ENCODE measurements around the gene QRFP.

QRFP gene

DNA sequence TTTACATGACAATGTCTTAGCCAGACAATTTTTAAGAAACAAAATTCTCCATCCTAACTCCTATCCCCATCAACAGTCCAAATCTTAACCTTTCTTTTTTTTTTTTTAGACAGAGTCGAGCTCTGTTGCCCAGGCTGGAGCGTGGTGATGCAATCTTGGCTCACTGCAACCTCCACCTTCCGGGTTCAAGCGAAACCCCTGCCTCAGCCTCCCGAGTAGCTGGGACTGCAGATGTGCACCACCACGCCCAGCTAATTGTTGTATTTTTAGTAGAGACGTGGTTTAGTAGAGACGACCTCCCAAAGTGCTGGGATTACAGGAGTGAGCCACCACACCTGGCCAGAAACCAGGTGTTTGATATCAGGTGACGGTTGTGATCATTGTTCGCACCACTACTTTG lies 51.4 kb downstream of the QRFP start:
- Mint-ChIP-seq H3K9me3 (no peaks in the 10 kb centered on the region), H3K27me3 (no peaks in the 10 kb centered on the region), H3K4me3 (no peak overlapping the region), H3K4me1 (peaks cover 22% of the 10 kb centered on the region), H3K36me3 (ENCODE audit: insufficient read depth) (peaks cover 7% of the 10 kb centered on the region), H3K27ac (ENCODE audit: low read depth) (no peak overlapping the region)
- DNase-seq (ENCODE audit: low spot score in 2 of 2) (no peak), ATAC-seq (replicated peaks; ENCODE audit: extremely low read depth, poor library complexity, severe bottlenecking) (no peak)

DNA sequence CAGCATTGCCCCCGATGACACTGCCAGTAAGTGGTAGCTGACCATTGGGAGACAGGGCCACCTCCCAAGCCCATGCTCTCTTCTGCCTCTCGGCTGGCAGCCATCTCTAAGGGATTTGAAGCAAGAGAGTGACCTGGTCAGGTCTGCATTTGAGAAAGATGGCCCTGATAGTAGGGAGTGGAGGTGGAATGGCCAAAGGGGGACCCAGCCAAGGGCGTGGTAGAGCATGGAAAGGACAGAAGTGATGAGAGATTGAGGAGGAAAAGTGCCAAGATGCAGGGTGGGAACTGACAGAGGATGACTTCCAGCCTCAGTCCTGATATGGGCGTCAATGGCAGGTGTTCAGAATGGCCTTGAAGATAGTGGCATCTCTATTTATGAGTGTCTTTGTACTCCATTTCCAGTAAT lies 52.6 kb downstream of the QRFP start:
- Mint-ChIP-seq H3K27ac (ENCODE audit: low read depth) (no peak overlapping the region), H3K36me3 (ENCODE audit: insufficient read depth) (peaks cover 8% of the 10 kb centered on the region)
- DNase-seq (ENCODE audit: low spot score in 2 of 2): no peak

DNA sequence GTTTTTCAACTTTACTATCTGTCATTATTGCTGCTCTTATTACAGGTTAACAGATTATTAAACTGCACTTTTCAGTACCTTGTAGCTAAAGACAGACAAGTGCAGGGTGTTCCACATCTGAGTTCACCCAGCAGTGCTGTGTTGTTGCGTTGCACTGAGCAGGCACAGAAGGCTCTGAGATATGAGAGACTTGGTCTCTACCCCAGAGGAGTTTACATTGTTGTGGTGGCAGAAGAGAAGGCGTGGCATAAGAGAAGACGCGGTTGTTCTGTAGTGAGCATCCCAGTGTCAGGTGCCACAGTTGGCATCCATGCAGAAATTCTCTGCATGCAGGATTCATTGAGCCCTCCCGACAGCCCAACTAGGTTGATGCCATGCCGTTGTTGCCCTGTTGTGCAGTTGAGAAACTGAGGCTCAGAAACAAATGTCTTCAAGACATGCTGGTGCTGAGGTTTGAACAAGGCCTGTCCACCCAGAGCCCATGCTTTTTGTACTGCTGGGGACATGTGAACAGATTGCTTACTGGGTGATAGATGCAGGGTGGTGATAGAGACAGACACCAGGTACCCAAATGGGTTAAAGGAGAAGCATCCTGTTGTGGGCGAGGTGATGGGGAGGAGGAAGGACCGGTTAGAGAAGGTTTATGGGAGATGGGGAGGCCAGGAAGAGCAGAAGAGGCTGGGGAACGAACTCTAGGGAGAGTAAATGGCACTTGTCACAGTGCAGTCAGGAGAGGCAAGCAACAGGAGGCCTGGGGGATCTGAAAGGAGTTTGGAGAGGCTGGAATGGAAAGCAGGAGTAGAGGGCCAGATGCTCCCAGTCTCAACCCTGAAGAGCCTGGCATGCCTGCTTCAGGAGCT lies 53.3 kb downstream of the QRFP start:
- Mint-ChIP-seq H3K27ac (ENCODE audit: low read depth) (peak overlapping the region; percentile 33), H3K4me1 (peaks cover 22% of the 10 kb centered on the region), H3K4me3 (no peak overlapping the region), H3K9me3 (no peaks in the 10 kb centered on the region), H3K27me3 (no peaks in the 10 kb centered on the region), H3K36me3 (ENCODE audit: insufficient read depth) (peaks cover 8% of the 10 kb centered on the region)
- DNase-seq (ENCODE audit: low spot score in 2 of 2): no peak
- no peak for ATAC-seq (replicated peaks; ENCODE audit: extremely low read depth, poor library complexity, severe bottlenecking)

More for the DNA sequence above, 52.6 kb downstream of the QRFP start:
- H3K9me3 Mint-ChIP-seq: no peaks in the 10 kb centered on the region
- ATAC-seq (replicated peaks; ENCODE audit: extremely low read depth, poor library complexity, severe bottlenecking): no peak
- no peak overlapping the region for H3K4me3 Mint-ChIP-seq
- peaks cover 16% of the 10 kb centered on the region for H3K4me1 Mint-ChIP-seq
- no peaks in the 10 kb centered on the region for H3K27me3 Mint-ChIP-seq

Measured in central memory CD8-positive, alpha-beta T cell (primary cell).